Measurements from ENCODE around the gene NUDT14. TPM values are rescaled to one million over a fixed set of nuclear protein-coding genes. Genes with fewer than 3 reads are reported as not detected.

The NUDT14 gene
- polyA plus RNA-seq, 1 donor from 2014 or later, result 55.0 TPM

- H3K27me3 ChIP-seq (ENCODE audit: insufficient read depth, low read depth, low read length), result no peaks in the 10 kb centered on the region
- no peak overlapping the region for H3K4me3 ChIP-seq (ENCODE audit: low read length)
- no peak overlapping the region for H3K9ac ChIP-seq (ENCODE audit: low read length)
- H4K20me1 ChIP-seq (ENCODE audit: insufficient read depth), result no peaks in the 10 kb centered on the region
- no peak overlapping the region for H2AFZ ChIP-seq (ENCODE audit: low read depth, low read length)
- TF ChIP-seq MXI1 (conservative IDR thresholded peaks at IDR 0.05; ENCODE audit: poor library complexity, severe bottlenecking), result no peak
- no peak for TF ChIP-seq RAD21 (conservative IDR thresholded peaks at IDR 0.05)
- TF ChIP-seq EP300 (conservative IDR thresholded peaks at IDR 0.05; ENCODE audit: poor library complexity, severe bottlenecking), result no peak
- TF ChIP-seq EZH2 (IDR thresholded peaks at IDR 0.05; ENCODE audit: borderline replicate concordance, insufficient read depth, low read length, poor library complexity, severe bottlenecking), result no peak
- no peak for TF ChIP-seq CTCF (IDR thresholded peaks at IDR 0.05; ENCODE audit: poor library complexity, severe bottlenecking)
- no peak for TF ChIP-seq SMC3 (conservative IDR thresholded peaks at IDR 0.05; ENCODE audit: poor library complexity)
- no peaks in the 10 kb centered on the region for H3K9me2 ChIP-seq (ENCODE audit: insufficient read depth, low read length)
- no peaks in the 10 kb centered on the region for H3K9me3 ChIP-seq (ENCODE audit: low read length)
- peaks cover 7% of the 10 kb centered on the region for H3K36me3 ChIP-seq (ENCODE audit: insufficient read depth, low read length)
- no peak overlapping the region for H3K4me2 ChIP-seq (ENCODE audit: low read length)
- H3K79me2 ChIP-seq (replicated peaks; ENCODE audit: insufficient read depth, low read length), result no peaks in the 10 kb centered on the region
- no peaks in the 10 kb centered on the region for H3F3A ChIP-seq (ENCODE audit: insufficient read depth, low read length, poor library complexity, severe bottlenecking)
- no peak overlapping the region for H3K27ac ChIP-seq (ENCODE audit: low read length)
Observed at GRCh38 chr14:105228562-105228961, 47.5 kb upstream of the NUDT14 start.

GRCh38 chr14:105227346-105227745 lies 46.2 kb upstream of the NUDT14 start:
- H3K4me3 ChIP-seq (ENCODE audit: low read length), result no peak overlapping the region
- H3K9ac ChIP-seq (ENCODE audit: low read length), result no peak overlapping the region
- no peak overlapping the region for H3K4me2 ChIP-seq (ENCODE audit: low read length)
- H3K36me3 ChIP-seq (ENCODE audit: insufficient read depth, low read length), result peaks cover 7% of the 10 kb centered on the region
- no peaks in the 10 kb centered on the region for H3K27me3 ChIP-seq (ENCODE audit: insufficient read depth, low read depth, low read length)
- H3K79me2 ChIP-seq (replicated peaks; ENCODE audit: insufficient read depth, low read length), result no peaks in the 10 kb centered on the region
- no peaks in the 10 kb centered on the region for H3K9me2 ChIP-seq (ENCODE audit: insufficient read depth, low read length)
- no peaks in the 10 kb centered on the region for H3F3A ChIP-seq (ENCODE audit: insufficient read depth, low read length, poor library complexity, severe bottlenecking)
- TF ChIP-seq EP300 (conservative IDR thresholded peaks at IDR 0.05; ENCODE audit: poor library complexity, severe bottlenecking), result no peak
- TF ChIP-seq SMC3 (conservative IDR thresholded peaks at IDR 0.05; ENCODE audit: poor library complexity), result no peak
- TF ChIP-seq CTCF (IDR thresholded peaks at IDR 0.05; ENCODE audit: poor library complexity, severe bottlenecking), result no peak
- no peak for TF ChIP-seq MXI1 (conservative IDR thresholded peaks at IDR 0.05; ENCODE audit: poor library complexity, severe bottlenecking)
- TF ChIP-seq REST (IDR thresholded peaks at IDR 0.05; ENCODE audit: borderline replicate concordance), result no peak
- TF ChIP-seq RAD21 (conservative IDR thresholded peaks at IDR 0.05), result no peak
- no peak for TF ChIP-seq POLR2AphosphoS5 (IDR thresholded peaks at IDR 0.05)
- no peak for TF ChIP-seq EZH2 (IDR thresholded peaks at IDR 0.05; ENCODE audit: borderline replicate concordance, insufficient read depth, low read length, poor library complexity, severe bottlenecking)
- TF ChIP-seq TAF1 (IDR thresholded peaks at IDR 0.05; ENCODE audit: low read depth), result no peak
- no peak overlapping the region for H2AFZ ChIP-seq (ENCODE audit: low read depth, low read length)
- H4K20me1 ChIP-seq (ENCODE audit: insufficient read depth), result no peaks in the 10 kb centered on the region
- H3K9me3 ChIP-seq (ENCODE audit: low read length), result no peaks in the 10 kb centered on the region
- no peak overlapping the region for H3K27ac ChIP-seq (ENCODE audit: low read length)

All from neural cell (in vitro differentiated cells).